Measurements from ENCODE around the gene SCUBE3. TPM values are rescaled to one million over a fixed set of nuclear protein-coding genes. Genes with fewer than 3 reads are reported as not detected.

The SCUBE3 gene
- total and polyA plus RNA-seq, 9 of the 15 experiments (the other 6 are each of a cell fraction or from before 2014, with no cell fraction given): 0.01 to 0.11 TPM; not detected in 7

DNA sequence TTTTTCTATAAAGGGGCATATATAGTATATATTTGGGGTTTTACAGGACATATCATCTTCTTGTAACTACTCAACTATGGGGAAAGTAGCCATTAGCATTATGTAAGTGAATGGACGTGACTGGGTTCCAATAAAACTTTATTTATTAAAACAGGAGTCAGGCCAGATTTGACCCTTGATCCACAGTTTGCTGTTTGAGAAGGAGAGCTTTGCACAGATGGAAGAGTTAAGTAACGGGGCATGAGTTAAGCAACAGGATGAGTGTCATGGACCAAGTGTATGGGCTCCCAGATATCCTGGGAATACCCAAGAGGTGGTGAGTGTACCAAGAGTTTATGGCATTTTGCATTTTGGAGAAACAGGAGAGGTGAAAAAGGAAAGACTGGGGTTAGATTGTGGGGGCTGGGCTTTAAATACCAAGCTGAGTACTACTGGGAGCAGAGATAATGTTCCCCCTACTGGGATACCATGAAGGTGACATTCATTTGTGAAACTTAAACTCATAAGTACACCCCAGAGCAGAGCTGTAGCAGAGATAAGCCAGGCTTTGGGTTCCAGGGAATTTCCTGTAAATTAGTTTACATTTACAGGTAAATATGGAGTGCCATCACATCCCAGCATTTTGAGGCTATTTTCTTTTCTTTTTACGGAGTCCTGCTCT lies 18.5 kb upstream of the SCUBE3 start (continued):
- peak; percentile 93 for TF ChIP-seq ZBTB40 (IDR thresholded peaks at IDR 0.05)
- TF ChIP-seq ZBTB40 (CRISPR knock-in tag; IDR thresholded peaks at IDR 0.05): peak; percentile 86
- no peak for TF ChIP-seq NEUROD1 (IDR thresholded peaks at IDR 0.05; ENCODE audit: borderline replicate concordance, low read depth, low read length, partially characterized antibody)
- TF ChIP-seq KDM1A (IDR thresholded peaks at IDR 0.05): no peak
